Testis (tissue), 5 donors: Measurements from ENCODE around the gene MRO. TPM values are rescaled to one million over a fixed set of nuclear protein-coding genes. Genes with fewer than 3 reads are reported as not detected.
A peak's percentile ranks its signal among the peaks of the same experiment; 100 is the strongest.

Source experiments
- DNase-seq: peaks from one replicate; pipeline ENCODE4 v3.0.0-alpha.2; 2019
- H3K27ac ChIP-seq, 2 donors: fragments of 200-600 bp; sonication (generic); one replicate each; pipeline ENCODE4 v1.5.1; 2019
- H3K27me3 ChIP-seq: fragments of 200-600 bp; sonication (generic); one replicate; pipeline ENCODE4 v1.5.1; 2019
- H3K36me3 ChIP-seq: fragments of 200-600 bp; sonication (generic); one replicate; pipeline ENCODE4 v1.5.1; 2017; ENCODE audit warnings: low read depth; ENCODE audit errors: missing control alignments
- H3K4me1 ChIP-seq: fragments of 200-600 bp; sonication (generic); one replicate; pipeline ENCODE4 v1.5.1; 2019
- H3K4me3 ChIP-seq, 2 donors: fragments of 200-600 bp; sonication (generic); one replicate each; pipeline ENCODE4 v1.5.1; 2017 to 2019
- H3K9me3 ChIP-seq: fragments of 200-600 bp; sonication (generic); one replicate; pipeline ENCODE4 v1.5.1; 2017
- CTCF ChIP-seq, 3 experiments: fragments of 450-650 bp in 2 of 3; fragments of 200-600 bp in 1 of 3; sonication (generic) in 1 of 3; IDR thresholded peaks; one replicate each; pipeline ENCODE4 v1.5.1; 2016 to 2019; ENCODE audit warnings: antibody characterized with exemption in 3 of 3, mild to moderate bottlenecking in 2 of 3, moderate library complexity in 1 of 3
- POLR2A ChIP-seq: fragments of 450-650 bp; IDR thresholded peaks from one replicate; pipeline ENCODE4 v1.6.1; 2017; ENCODE audit warnings: antibody characterized with exemption, mild to moderate bottlenecking, moderate library complexity
- WGBS, 2 donors: methylation state at CpG; one replicate each; pipeline ENCODE4 v1.1.5; 2018; 5-methylcytosine and 5-hydroxymethylcytosine counted together
- intact Hi-C: fragments of 100-400 bp; cut with DNase I; formaldehyde crosslinking; loops from one replicate; pipeline ENCODE4 v1.15.1; 2023; ENCODE audit warnings: low total_unique reads
- long read RNA-seq, 2 donors: transcript quantifications; one replicate each; lab custom pipeline, GENCODE V29; 2026
- polyA plus RNA-seq: library from polyadenylated mRNA; stranded (reverse); fragments of 350-450 nt; fragmentation: Illumina TruSeq; extraction: RNeasy Lipid Tissue Mini Kit (QIAGEN cat#74804); gene quantifications from one replicate; pipeline ENCODE4 v1.2.3, GENCODE V29; 2014; ENCODE audit warnings: low read depth, low replicate concordance; ENCODE audit not compliant: insufficient read depth
- total RNA-seq, 2 donors: library from RNA; depleted of rRNA; stranded (reverse); fragments of >200 nt; gene quantifications; one replicate each; pipeline ENCODE4 v1.2.3, GENCODE V29; 2016

MRO gene
- total RNA-seq (100 to 1,000 TPM in 1 of 2 donors, 10 to 100 TPM in 1; 87.4 to 134 TPM), polyA plus RNA-seq (92.8 TPM)
- long read RNA-seq, donor 1: 0 reads
- long read RNA-seq, donor 2: 0 reads

DNA sequence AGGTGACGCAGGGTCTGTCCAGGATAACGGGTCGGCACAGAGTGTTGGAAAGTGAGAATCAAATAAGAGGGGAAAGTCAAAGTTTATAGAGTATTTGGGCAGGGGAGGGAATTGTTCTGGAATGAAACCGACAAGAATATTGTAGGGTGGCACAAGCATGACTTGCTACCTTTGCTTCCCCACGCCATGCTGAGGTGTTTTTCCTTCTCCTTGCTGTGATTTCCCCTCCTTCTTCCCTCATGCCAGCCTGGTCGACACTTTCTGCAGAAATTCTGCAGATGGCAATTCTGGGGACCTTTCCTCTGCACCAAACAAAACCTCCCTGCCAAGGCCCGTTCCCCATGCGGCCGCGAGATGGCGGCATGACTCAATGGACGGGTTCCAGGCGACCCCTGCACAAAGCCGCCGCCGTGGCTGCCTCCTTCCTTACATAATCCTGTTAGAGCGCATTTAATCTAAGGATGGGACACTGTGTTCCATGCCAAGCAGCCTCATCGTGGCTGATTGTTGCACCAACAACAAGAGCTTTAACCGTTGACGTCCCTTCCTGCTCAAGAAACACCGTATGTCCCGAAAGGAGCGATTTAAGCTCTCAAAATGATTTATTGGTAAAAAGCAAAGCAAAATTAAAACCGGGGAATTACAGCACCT, at the start of gene MRO:
Gene MRO, minus strand, starts transcription at position 289 of the 651 bp plus-strand sequence. CDS start 10,616 bp downstream, outside the sequence.
- intact Hi-C loops: no loop called here

GRCh38 chr18:50869150-50869549, 49.3 kb upstream of the MRO start:
- no peak for DNase-seq
- no peaks in the 10 kb centered on the region for H3K4me1 ChIP-seq
- H3K27me3 ChIP-seq: no peaks in the 10 kb centered on the region
- H3K4me3 ChIP-seq: no peak overlapping the region
- no peak for TF ChIP-seq POLR2A
- TF ChIP-seq CTCF (IDR thresholded peaks at IDR 0.05): no peak
- no peaks in the 10 kb centered on the region for H3K9me3 ChIP-seq
- intact Hi-C loops: loop anchor here (10.0 kb wide), 1 partner anchor 354 kb away; no protein-coding TSS in a partner anchor
- H3K36me3 ChIP-seq: no peaks in the 10 kb centered on the region
- no peak overlapping the region for H3K27ac ChIP-seq
- 92 to 93% methylated on average over 4 of the region's 4 CpGs for WGBS, 2 donors

More for the DNA sequence above, at the start of gene MRO:
- Histone ChIP-seq H3K27me3 (no peaks in the 10 kb centered on the region), H3K27ac (peak within 1 kb of the TSS; percentile 72 to 74), H3K4me3 (peak within 1 kb of the TSS; percentile 15 to 40), H3K9me3 (no peaks in the 10 kb centered on the region), H3K36me3 (no peaks in the 10 kb centered on the region), H3K4me1 (peaks cover 46% of the 10 kb centered on the region)
- WGBS, 2 donors: 1 to 3% methylated on average over 20 to 24 of the region's 24 CpGs
- TF ChIP-seq POLR2A (no peak), CTCF (IDR thresholded peaks at IDR 0.05) (peak; percentile 78 to 88 (median 84))
- DNase-seq: peak; percentile 93

DNA sequence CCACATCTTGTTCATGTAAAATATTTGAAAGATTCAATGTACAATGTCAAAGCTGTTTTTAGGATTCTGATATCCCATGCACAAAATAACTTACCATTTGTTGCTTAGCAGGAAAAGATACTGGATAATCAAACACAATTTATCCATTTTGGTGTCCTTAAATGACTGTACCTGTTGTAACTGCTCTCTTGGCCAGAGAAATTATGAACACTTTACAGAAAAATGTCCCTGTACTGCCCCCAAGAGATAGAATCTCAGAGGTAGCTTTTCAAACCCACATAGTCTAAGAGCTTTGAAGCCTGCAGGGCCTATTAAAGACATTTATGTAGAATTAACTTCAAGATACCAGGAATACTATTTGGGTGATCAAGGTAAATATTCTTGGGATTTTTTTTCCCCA, 46.9 kb upstream of the MRO start:
- H3K4me1 ChIP-seq: no peaks in the 10 kb centered on the region
- DNase-seq: no peak
- TF ChIP-seq POLR2A: no peak
- TF ChIP-seq CTCF (IDR thresholded peaks at IDR 0.05): peak in 2 of 3 experiments; percentile 18 to 19
- H3K9me3 ChIP-seq: no peaks in the 10 kb centered on the region
- H3K36me3 ChIP-seq: no peaks in the 10 kb centered on the region
- no peak overlapping the region for H3K27ac ChIP-seq
- intact Hi-C loops: loop anchor here (10.0 kb wide), 1 partner anchor 352 kb away; no protein-coding TSS in a partner anchor
- H3K4me3 ChIP-seq: no peak overlapping the region
- no peaks in the 10 kb centered on the region for H3K27me3 ChIP-seq

GRCh38 chr18:50863840-50864375, 44.1 kb upstream of the MRO start:
- H3K4me3 ChIP-seq: no peak overlapping the region
- intact Hi-C loops: loop anchor here (10.0 kb wide), 1 partner anchor 349 kb away; no protein-coding TSS in a partner anchor
- no peak for DNase-seq
- no peaks in the 10 kb centered on the region for H3K4me1 ChIP-seq
- H3K36me3 ChIP-seq: no peaks in the 10 kb centered on the region
- TF ChIP-seq CTCF (IDR thresholded peaks at IDR 0.05) (no peak), POLR2A (no peak)
- H3K27me3 ChIP-seq: no peaks in the 10 kb centered on the region
- WGBS, 2 donors: 45 to 51% methylated on average over 4 of the region's 4 CpGs
- no peak overlapping the region for H3K27ac ChIP-seq
- H3K9me3 ChIP-seq: no peaks in the 10 kb centered on the region
